ENCODE measurements around the gene UFD1. TPM values are rescaled to one million over a fixed set of nuclear protein-coding genes. Genes with fewer than 3 reads are reported as not detected.
A peak's percentile ranks its signal among the peaks of the same experiment; 100 is the strongest.

UFD1 gene, protein sequence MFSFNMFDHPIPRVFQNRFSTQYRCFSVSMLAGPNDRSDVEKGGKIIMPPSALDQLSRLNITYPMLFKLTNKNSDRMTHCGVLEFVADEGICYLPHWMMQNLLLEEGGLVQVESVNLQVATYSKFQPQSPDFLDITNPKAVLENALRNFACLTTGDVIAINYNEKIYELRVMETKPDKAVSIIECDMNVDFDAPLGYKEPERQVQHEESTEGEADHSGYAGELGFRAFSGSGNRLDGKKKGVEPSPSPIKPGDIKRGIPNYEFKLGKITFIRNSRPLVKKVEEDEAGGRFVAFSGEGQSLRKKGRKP
- 114 and 119 TPM in 2 replicates for total RNA-seq (2014; rRNA removed; shearing (Covaris generic))
- 79.8 and 91.5 TPM in 2 replicates for polyA plus RNA-seq (2015; cell fraction: cytosol; rRNA removed)
- 62.7 and 90.9 TPM in 2 replicates for polyA plus RNA-seq (2015; cell fraction: nucleus; rRNA removed)

DNA sequence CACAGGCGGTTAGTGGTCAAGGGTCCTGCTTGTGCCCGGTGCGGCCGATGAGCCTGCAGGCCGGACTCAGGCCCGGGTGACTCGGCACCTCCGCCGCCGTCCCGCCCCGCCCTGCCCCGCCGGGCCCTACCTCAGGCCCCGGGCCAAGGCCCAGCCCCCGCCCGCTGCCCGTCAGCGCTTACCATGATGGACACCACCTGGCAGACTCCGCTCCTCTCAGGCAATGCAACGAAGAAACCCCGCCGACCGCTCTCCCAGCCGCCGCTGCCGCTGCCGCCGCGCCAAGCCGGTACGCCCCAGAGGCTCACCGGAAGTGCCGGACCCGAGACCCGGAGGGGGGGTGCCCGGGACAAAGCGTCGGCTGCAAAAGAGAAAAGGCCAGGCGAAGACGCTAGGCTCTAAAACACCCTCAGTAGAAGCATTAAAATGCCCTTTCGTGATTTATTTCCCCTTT lies at the start of gene UFD1:
Gene UFD1 (minus strand): TSS at position 293 of the 454 bp plus-strand sequence. CDS start 108 bp downstream, at position 185.
- in situ Hi-C loops (cut with HindIII; ENCODE audit: low pct_unique_long_range_greater_than_20kb, low sequenced_read_pairs), result no loop called here
- DNase-seq (ENCODE audit: low read depth, low spot score), result no peak

GRCh38 chr22:19527861-19528417 lies 48.9 kb upstream of the UFD1 start:
- in situ Hi-C loops (cut with HindIII; ENCODE audit: low pct_unique_long_range_greater_than_20kb, low sequenced_read_pairs), result no loop called here

GRCh38 chr22:19527321-19527721 lies 48.3 kb upstream of the UFD1 start:
- in situ Hi-C loops (cut with HindIII; ENCODE audit: low pct_unique_long_range_greater_than_20kb, low sequenced_read_pairs), result no loop called here
- peak; percentile 13 for DNase-seq (ENCODE audit: low read depth, low spot score)

More at GRCh38 chr22:19527861-19528417, 48.9 kb upstream of the UFD1 start:
- DNase-seq (ENCODE audit: low read depth, low spot score), result no peak

DNA sequence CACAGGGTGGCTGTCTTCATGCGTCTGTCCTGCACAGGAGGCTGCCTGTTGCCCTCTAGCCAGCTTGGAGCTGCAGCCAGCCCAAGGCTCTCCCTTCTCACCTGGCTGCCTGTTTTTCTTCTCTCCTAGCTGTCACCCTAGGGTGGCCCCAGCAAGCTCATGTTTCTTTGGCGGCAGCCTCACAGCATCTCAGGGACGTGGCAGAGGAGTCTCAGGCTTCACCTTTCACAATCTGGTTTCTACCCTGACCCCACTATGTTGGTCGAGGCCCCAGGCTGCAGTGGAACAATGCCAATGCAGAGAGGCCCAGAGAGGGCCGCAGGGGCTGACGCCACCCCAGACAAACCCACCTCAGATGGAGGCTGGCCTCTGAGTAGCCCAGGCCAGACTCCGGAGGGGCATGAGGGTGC lies 47.7 kb upstream of the UFD1 start:
- in situ Hi-C loops (cut with HindIII; ENCODE audit: low pct_unique_long_range_greater_than_20kb, low sequenced_read_pairs), result no loop called here
- DNase-seq (ENCODE audit: low read depth, low spot score), result no peak

- in situ Hi-C loops (cut with HindIII; ENCODE audit: low pct_unique_long_range_greater_than_20kb, low sequenced_read_pairs), result no loop called here
- DNase-seq (ENCODE audit: low read depth, low spot score), result no peak
Measured at GRCh38 chr22:19526076-19526701, 47.2 kb upstream of the UFD1 start.

- in situ Hi-C loops (cut with HindIII; ENCODE audit: low pct_unique_long_range_greater_than_20kb, low sequenced_read_pairs), result no loop called here
- DNase-seq (ENCODE audit: low read depth, low spot score), result no peak
Measured at GRCh38 chr22:19525666-19526065, 46.7 kb upstream of the UFD1 start.

GRCh38 chr22:19525116-19525660 lies 46.2 kb upstream of the UFD1 start:
- DNase-seq (ENCODE audit: low read depth, low spot score), result no peak
- in situ Hi-C loops (cut with HindIII; ENCODE audit: low pct_unique_long_range_greater_than_20kb, low sequenced_read_pairs), result no loop called here

DNA sequence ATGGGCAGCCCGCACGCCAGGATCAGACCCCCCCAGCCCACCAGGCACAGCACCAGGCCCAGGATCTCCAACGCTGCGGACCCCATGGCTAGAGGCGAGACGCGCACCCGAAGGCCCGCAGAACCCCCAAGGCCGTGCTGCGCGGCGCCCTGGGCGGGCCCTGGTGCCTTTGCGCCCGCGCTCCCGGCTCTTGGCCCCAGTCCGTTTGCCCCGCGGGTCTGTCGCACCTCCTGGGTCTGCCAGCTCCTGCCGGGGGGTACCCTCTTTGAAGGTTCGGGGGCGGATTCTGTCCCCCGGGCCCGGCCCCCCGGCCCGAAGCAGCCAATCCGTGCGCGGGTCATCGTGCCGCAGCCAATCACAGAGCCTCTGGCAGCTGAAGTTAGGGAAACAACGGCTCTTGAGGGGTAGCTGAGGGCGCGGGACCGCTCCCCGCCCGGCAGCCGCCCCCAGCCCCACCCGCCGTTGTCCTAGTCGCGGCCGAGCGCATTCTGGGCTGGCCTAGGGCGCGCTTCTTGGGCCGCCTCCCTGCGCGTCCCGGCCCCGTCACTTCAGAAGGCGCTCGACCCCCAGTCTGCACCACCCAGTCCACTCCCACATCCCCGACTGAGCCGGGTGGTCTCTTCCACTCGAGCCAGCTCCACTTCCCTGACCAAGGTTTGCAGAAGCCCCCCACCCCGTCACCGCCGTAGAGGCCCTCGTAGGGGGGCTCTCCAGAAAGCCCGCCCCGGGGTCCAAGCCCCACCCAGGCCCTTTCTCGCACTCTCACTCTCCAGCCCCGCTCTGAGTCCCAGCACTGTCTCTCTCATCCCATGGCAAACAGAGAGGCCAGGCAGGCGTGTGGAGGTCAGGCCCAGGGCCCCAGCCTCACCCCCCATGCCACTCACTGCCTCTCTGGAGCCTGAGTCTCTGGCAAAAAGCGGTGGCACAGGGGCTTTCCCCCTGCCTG lies 45.5 kb upstream of the UFD1 start, which contains the start of gene CLDN5:
Gene CLDN5 (minus strand): TSS at position 241 of the 946 bp plus-strand sequence. CDS start 155 bp downstream, at position 86.
- no peak for DNase-seq (ENCODE audit: low read depth, low spot score)
- in situ Hi-C loops (cut with HindIII; ENCODE audit: low pct_unique_long_range_greater_than_20kb, low sequenced_read_pairs), result no loop called here

DNA sequence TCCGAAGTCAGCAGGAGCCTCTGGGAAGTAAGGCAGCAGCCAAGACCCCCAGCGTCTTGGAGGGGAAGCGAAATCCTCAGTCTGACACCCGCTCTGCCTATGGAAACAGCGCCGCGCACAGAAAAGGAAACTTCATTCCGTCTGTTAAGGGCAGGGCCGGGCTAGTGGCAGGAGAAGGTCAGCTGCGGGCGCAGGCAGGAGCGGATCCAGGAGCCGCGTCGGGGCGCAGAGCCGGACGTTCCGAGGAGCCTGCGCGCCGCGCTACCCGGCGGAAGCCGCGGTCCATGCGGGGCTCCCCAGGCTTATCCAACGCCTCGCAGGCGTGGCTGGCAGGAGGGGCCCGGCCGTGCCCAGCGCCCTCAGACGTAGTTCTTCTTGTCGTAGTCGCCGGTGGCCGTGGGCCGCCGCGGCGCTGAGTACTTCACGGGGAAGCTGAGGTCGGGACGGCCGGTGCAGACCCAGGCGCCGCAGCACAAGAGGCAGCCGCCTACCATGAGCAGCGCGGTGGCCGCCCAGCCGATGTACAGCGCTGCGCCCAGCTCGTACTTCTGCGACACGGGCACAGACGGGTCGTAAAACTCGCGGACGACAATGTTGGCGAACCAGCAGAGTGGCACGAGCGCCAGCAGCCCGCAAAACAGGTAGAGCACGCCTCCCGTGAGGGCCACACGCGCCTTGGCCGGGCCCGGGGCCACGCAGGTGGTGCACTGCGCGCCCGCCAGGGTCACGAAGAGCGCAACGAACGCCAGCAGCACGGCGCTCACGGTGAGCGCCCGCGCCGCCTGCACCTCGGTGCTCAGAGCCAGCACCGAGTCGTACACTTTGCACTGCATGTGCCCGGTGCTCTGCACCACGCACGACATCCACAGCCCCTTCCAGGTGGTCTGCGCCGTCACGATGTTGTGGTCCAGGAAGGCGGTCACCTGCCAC lies 44.5 kb upstream of the UFD1 start:
- in situ Hi-C loops (cut with HindIII; ENCODE audit: low pct_unique_long_range_greater_than_20kb, low sequenced_read_pairs), result no loop called here

DNA sequence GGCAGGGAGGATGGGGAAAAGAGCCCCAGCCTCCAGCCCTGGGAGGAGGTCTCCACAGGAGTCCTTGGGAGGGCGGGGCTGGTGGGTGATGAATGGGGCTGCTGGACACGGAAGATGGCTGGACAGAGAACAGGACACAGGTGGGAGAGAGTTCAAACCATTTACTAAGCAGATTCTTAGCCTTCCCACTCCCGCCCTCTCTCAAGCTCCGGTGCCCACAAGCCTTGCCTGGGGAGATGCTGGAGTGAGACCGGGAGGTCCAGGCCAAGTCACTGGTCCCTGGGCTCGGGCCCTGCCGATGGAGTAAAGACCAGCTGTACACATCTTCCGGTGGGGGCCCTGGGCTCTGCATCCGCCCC lies 43.9 kb upstream of the UFD1 start:
- in situ Hi-C loops (cut with HindIII; ENCODE audit: low pct_unique_long_range_greater_than_20kb, low sequenced_read_pairs), result no loop called here
- no peak for DNase-seq (ENCODE audit: low read depth, low spot score)

More for the DNA sequence above, 44.5 kb upstream of the UFD1 start:
- no peak for DNase-seq (ENCODE audit: low read depth, low spot score)

DNA sequence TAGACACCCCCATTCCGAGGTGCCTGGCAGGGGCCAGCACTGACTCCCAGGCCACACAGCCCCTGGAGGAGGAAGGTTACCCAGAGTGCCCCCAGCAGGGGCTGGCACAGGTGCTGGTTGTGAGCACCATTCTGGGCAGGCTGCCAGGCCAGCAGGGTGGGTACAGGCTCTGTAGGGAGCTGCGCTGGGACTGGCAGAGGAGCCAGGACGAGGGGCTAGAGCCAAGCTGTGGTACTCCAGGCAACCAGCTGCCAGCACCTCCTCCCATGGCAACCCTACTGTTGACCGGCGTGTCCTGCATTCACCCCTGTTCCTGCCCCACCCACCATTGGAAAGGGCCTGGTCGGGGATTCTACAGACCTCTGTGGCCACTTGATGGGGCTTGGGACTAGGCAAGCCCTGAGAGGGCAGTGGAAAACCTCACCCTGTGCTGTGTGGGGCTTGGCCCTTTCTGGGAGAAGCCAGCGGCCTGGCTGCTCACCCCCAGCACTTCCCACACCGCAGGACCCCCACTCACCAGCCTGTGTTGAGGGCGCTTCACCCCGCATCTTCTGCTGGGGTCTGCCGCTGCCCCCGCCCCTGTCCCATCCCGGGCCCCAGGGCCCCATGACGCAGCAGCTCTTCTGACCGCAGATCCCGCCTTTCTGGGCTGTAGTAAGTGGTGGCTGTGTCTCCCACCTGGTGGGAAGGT lies 43.3 kb upstream of the UFD1 start:
- in situ Hi-C loops (cut with HindIII; ENCODE audit: low pct_unique_long_range_greater_than_20kb, low sequenced_read_pairs), result no loop called here
- DNase-seq (ENCODE audit: low read depth, low spot score), result no peak

GRCh38 chr22:19520566-19521305 lies 41.7 kb upstream of the UFD1 start:
- no peak for DNase-seq (ENCODE audit: low read depth, low spot score)

DNA sequence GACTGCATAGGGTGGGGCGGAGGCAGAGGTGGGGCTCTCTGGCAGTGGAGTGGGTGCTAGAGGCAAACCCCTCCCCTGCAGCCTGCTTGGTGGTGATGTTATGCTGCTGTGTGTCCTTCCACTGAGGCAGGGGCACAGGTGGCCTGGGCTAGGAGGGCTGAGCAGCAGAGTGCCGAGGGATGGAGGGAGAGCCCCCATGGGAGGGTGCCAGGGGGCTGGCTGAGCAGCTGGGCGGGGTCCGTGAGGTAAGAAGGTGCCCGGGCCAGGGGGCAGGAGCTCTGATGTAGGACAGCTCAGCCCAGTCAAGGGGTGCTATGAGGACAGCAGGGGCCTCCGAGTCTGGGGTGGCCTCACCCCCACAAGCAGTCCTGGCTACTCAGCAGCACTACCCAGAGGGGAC lies 41.0 kb upstream of the UFD1 start:
- no peak for DNase-seq (ENCODE audit: low read depth, low spot score)
- in situ Hi-C loops (cut with HindIII; ENCODE audit: low pct_unique_long_range_greater_than_20kb, low sequenced_read_pairs), result no loop called here

More at GRCh38 chr22:19520566-19521305, 41.7 kb upstream of the UFD1 start:
- in situ Hi-C loops (cut with HindIII; ENCODE audit: low pct_unique_long_range_greater_than_20kb, low sequenced_read_pairs), result no loop called here

DNA sequence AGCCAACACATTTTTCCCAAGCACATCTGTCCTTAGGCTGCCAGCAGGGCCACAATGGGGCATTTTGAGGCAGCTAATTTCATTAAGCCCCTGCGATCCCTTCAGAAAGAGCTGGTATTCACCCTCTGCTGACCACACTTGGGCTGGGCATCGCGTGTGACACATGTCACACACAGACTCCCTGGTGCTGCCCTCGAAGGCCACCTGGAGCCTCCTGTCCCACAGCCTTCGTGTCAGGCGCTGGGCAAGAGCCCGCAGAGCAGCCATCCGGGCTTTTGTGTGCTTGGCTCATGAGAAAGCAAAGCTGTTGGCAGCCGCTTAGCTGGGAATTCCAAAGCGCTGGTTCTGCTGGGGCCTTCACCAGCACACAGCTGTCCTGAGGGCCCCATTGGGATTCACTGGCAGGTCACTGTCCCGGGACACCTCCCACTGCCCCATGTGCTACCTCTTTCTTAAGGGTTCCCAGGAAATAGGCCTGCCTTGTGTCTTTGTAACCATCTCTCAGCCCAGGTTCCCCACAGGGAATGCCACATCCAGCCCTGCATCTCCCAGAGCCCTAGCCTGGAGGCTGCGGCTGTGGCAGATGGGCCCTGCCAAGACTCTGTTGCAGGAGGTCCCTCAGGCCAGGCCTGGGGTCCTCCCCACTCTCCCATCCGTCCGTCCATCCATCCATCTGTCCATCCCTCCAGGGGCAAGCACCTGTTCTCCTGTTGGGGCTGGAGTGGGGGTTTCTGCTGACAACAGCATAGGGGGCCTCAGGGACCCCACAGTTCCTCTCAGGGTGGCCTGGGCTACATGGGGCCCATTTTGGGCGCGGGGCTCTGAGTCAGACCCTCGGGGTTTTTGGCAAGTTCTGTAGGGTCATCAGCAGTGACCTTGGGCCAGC lies 40.3 kb upstream of the UFD1 start:
- in situ Hi-C loops (cut with HindIII; ENCODE audit: low pct_unique_long_range_greater_than_20kb, low sequenced_read_pairs), result no loop called here
- no peak for DNase-seq (ENCODE audit: low read depth, low spot score)

Data from SK-MEL-5 (cell line).